ENCODE measurements around the gene NGF.
"Not testable (repeated sequence)": the region's sequence is repeated elsewhere in the genome, so short reads cannot be mapped to it uniquely, and the experiment has no call there.

DNA sequence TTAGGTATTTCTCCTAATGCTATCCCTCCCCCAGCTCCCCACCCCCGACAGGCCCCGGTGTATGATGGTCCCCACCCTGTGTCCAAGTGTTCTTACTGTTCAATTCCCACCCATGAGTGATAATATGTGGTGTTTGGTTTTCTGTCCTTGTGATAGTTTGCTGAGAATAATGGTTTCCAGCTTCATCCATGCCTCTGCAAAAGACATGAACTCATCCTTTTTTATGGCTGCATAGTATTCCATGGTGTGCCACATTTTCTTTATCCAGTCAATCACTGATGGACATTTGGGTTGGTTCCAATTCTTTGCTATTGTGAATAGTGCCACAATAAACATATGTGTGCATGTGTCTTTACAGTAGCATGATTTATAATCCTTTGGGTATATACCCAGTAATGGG, 45.4 kb upstream of the NGF start:
- not testable (repeated sequence) for TF ChIP-seq EGR1 (conservative IDR thresholded peaks at IDR 0.05); HNRNPUL1 (IDR thresholded peaks at IDR 0.05; ENCODE audit: low read length); FOXK2 (conservative IDR thresholded peaks at IDR 0.05 in 1 of 2, IDR thresholded peaks at IDR 0.05 in 1 of 2; ENCODE audit: low read depth in 2 of 2); DIDO1 (tag; IDR thresholded peaks at IDR 0.05; ENCODE audit: low read depth); ZNF134 (CRISPR knock-in tag; conservative IDR thresholded peaks at IDR 0.05); SMC3 (conservative IDR thresholded peaks at IDR 0.05; ENCODE audit: insufficient read depth, low read depth, low read length); COPS2 (conservative IDR thresholded peaks at IDR 0.05); KLF1 (tag; IDR thresholded peaks at IDR 0.05); RFX5 (IDR thresholded peaks at IDR 0.05; ENCODE audit: low read depth, low read length)
